Muscle layer of colon (tissue), 2 donors: ENCODE measurements around the gene USP35.
"Not testable (repeated sequence)": the region's sequence is repeated elsewhere in the genome, so short reads cannot be mapped to it uniquely, and the experiment has no call there.

ENCODE experiments used
- H3K27ac ChIP-seq: one replicate; pipeline ENCODE4 v1.7.0; 2013; ENCODE audit warnings: low read depth, mild to moderate bottlenecking, low read length, moderate library complexity
- H3K27me3 ChIP-seq, 2 donors: one replicate each; pipeline ENCODE4 v1.7.0; 2013; ENCODE audit warnings: low read length in 2 of 2, mild to moderate bottlenecking in 2 of 2; ENCODE audit not compliant: insufficient read depth in 2 of 2, control insufficient read depth in 1 of 2
- H3K36me3 ChIP-seq: one replicate; pipeline ENCODE4 v1.7.0; 2013; ENCODE audit warnings: mild to moderate bottlenecking, low read length; ENCODE audit not compliant: insufficient read depth
- H3K4me1 ChIP-seq: one replicate; pipeline ENCODE4 v1.7.0; 2013; ENCODE audit warnings: mild to moderate bottlenecking, low read length; ENCODE audit not compliant: insufficient read depth
- H3K4me3 ChIP-seq, 2 donors: one replicate each; pipeline ENCODE4 v1.7.0; 2013; ENCODE audit warnings: low read length in 2 of 2, low read depth in 1 of 2, mild to moderate bottlenecking in 1 of 2, moderate library complexity in 1 of 2
- H3K9ac ChIP-seq: one replicate; pipeline ENCODE4 v1.7.0; 2013; ENCODE audit warnings: low read length
- H3K9me3 ChIP-seq: one replicate; pipeline ENCODE4 v1.7.0; 2013; ENCODE audit warnings: mild to moderate bottlenecking, low read length
- donor health status: abdominal sarcoma.
- donor health status: Adenocarcinoma of cecum.

USP35 gene

DNA sequence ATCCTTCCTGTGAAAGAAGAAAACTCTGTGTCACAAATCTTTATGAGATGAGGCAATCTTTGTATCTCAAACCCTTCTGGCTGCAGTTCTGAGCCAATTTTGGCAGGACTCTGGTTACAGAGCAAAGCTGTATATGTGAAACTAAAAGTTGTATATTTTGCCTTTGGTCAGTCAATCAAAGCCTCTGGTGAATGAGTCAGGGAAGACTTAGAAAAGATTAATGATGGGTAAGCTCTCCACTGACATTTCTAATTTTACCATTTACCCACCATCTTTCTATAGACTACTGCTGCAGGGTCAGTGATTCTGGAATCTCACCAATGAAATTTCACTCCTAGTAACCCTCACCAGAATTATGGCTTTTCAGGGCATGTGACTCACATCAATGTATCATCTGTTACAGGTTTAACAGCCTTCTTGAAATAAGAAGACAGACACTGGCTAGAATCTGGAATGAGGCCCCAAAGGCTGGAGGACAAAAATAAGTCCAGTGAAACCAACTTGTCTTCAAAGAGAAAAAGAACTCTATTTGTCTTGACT, 43.3 kb downstream of the USP35 start:
- Histone ChIP-seq H3K27ac (no peak overlapping the region), H3K27me3 (no peaks in the 10 kb centered on the region), H3K9me3 (no peaks in the 10 kb centered on the region), H3K9ac (no peak overlapping the region), H3K4me1 (no peaks in the 10 kb centered on the region), H3K36me3 (no peaks in the 10 kb centered on the region), H3K4me3 (no peak overlapping the region)

DNA sequence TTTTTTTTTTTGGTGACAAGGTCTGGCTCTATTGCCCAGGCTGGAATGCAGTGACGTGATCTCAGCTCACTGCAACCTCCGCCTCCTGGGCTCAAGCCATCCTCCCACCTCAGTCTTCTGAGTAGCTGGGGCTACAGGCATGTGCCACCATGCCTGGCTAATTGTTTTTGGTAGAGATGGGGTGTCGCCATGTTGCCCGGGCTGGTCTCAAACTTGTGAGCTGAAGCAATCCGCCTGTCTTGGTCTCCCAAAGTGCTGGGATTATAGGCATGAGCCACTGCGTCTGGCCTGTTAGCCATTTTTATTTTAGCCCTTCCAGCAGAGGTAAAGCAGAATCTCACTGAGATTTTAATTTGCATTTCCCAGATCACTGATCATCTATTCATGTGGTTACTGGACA, 44.3 kb downstream of the USP35 start:
- not testable (repeated sequence) for H3K27me3 ChIP-seq, H3K9me3 ChIP-seq, H3K9ac ChIP-seq, H3K4me3 ChIP-seq, H3K4me1 ChIP-seq, H3K36me3 ChIP-seq
- peak overlapping the region; percentile 14 for H3K27ac ChIP-seq

DNA sequence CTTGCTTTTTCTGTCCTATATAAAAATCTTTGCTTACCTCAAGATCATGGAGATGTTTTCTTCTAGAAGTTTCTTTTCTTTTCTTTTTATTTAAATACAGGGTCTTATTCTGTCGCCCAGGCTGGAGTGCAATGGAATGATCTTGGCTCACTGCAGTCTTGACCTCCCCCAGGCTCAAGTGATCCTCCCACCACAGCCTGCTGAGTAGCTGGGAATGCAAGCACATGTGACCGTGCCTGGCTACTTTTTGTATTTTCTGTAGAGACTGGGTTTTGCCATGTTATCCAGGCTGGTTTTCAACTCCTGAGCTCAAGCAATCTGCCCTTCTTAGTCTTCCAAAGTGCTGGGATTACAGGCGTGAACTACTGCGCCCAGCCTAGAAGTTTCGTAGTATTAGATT, 45.3 kb downstream of the USP35 start:
- Histone ChIP-seq H3K27me3 (no peaks in the 10 kb centered on the region), H3K4me3 (no peak overlapping the region), H3K9ac (no peak overlapping the region), H3K27ac (no peak overlapping the region), H3K4me1 (no peaks in the 10 kb centered on the region), H3K36me3 (no peaks in the 10 kb centered on the region), H3K9me3 (no peaks in the 10 kb centered on the region)

DNA sequence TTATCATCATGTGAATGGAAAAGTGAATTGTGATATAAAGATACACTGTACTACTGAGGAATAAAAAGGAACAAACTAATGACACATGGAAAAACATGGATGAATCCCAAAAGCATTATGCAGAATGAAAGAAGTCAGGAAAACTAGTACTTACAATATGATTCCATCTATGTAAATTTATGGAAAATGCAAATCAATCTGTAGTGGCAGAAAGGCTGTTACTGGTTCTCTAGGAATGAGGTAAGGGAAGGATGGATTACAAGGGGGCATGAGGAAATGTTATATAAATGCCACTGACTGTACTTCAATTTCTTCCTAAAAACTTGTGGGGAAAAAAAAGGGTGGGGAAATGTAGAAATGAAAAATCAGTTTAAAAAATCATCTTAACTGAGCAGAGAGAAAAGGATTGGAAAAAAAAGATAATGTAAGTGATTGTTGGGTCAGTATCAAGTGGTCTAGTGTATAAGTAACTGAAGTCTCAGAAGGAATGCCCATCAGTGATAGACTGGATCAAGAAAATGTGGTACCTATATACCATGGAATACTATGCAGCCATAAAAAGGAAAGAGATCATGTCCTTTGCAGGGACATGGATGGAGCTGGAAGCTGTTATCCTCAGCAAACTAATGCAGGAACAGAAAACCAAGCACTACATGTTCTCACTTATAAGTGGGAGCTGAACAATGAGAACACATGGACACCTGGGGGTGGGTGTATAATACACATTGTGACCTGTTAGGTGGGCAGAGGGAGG, 48.8 kb downstream of the USP35 start:
- H3K27ac ChIP-seq = no peak overlapping the region
- H3K9me3 ChIP-seq = no peaks in the 10 kb centered on the region
- H3K27me3 ChIP-seq = no peaks in the 10 kb centered on the region
- H3K4me3 ChIP-seq = no peak overlapping the region
- H3K9ac ChIP-seq = no peak overlapping the region
- no peaks in the 10 kb centered on the region for H3K36me3 ChIP-seq
- no peaks in the 10 kb centered on the region for H3K4me1 ChIP-seq

DNA sequence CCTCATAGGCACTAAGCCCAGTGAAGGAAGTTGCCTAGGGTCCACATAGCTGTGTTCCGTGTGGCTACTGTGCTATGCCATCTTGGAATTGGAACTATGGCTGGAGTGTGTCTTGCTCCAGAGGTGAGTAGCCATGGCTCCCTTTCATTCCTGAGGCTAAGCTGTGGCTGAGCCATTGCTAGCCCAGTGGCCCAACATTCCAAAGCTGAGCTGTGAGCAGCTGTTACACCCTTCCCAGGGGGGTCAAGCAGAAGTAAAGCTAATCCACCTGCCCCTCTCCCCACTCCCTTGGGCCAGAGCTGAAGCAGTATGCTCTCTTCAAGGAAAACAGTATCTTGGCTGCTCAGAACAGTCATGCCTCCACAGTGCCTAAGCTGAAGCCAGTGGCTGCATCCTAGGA, 51.1 kb downstream of the USP35 start:
- Histone ChIP-seq H3K4me3 (no peak overlapping the region), H3K27me3 (no peaks in the 10 kb centered on the region), H3K27ac (no peak overlapping the region), H3K36me3 (no peaks in the 10 kb centered on the region), H3K9ac (no peak overlapping the region), H3K4me1 (no peaks in the 10 kb centered on the region), H3K9me3 (no peaks in the 10 kb centered on the region)

DNA sequence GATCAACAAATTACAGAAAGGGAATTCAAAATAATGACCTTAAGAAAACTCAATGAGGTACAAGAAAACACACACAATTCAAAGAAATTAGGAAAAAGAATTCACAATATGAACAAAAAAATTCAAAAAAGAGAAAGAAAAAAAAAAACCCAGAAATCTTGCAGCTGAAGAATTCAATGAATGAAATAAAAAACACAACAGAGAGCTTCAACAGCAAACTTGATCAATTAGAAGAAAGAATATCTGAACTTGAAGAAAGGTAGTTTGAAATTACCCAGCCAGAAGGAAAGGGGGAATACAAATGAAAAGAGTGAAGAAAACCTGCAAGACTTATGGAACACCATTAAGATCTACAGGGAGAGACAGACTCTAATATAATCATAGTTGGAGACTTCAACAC, 52.8 kb downstream of the USP35 start:
- Histone ChIP-seq H3K27ac (no peak overlapping the region), H3K4me1 (no peaks in the 10 kb centered on the region), H3K4me3 (no peak overlapping the region), H3K9ac (no peak overlapping the region), H3K9me3 (no peaks in the 10 kb centered on the region), H3K27me3 (no peaks in the 10 kb centered on the region), H3K36me3 (no peaks in the 10 kb centered on the region)

DNA sequence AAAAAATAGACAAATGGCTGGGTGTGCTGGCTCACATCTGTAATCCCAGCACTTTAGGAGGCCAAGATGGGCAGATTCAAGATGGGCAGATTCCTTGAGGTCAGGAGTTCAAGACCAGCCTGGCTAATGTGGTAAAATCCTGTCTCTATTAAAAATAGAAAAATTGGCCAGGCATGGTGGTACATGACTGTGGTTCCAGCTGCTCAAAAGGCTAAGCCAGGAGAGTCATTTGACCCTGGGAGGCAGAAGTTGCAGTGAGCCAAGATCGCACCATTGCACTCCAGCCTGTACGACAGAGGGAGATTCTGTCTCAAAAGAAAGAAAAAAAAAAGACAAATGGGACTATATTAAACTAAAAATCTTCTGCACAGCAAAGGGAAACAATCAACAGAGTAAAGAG, 55.4 kb downstream of the USP35 start:
- H3K36me3 ChIP-seq = peaks cover 9% of the 10 kb centered on the region
- no peaks in the 10 kb centered on the region for H3K27me3 ChIP-seq
- no peaks in the 10 kb centered on the region for H3K4me1 ChIP-seq
- H3K9me3 ChIP-seq = no peaks in the 10 kb centered on the region
- no peak overlapping the region for H3K9ac ChIP-seq
- H3K4me3 ChIP-seq = no peak overlapping the region
- H3K27ac ChIP-seq = no peak overlapping the region

DNA sequence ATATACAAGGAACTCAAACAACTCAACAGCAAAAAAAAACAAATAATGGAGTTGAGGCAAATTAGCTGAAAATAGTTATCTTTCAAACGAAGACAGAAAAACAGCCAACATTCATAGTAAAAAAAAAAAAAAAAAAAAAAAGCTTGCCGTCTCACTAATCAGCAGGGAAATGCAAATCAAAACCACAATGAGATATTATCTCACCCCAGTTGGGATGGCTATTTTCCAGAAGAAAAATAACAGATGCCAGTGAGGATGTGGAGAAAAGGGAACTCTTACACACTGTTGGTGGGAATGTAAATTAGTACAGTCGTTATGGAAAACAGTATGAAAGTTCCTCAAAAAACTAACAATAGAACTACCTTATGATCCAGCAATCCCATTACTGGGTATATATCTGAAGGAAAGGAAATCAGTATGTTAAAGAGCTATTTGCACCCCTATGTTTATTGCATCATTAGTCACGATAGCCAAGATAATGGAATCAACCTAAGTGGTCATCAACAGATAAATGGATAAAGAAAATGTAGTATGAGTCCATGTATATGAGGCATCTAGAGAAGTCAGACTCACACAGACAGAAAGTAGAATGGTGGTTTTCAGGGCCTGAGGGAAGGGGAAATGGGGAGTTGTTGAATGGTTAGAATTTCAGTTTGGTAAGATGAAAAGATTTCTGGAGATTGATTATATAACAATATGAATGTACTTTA, 56.0 kb downstream of the USP35 start:
- Histone ChIP-seq H3K9ac (no peak overlapping the region), H3K27me3 (no peaks in the 10 kb centered on the region), H3K27ac (no peak overlapping the region), H3K4me3 (no peak overlapping the region), H3K36me3 (peaks cover 10% of the 10 kb centered on the region), H3K4me1 (no peaks in the 10 kb centered on the region), H3K9me3 (no peaks in the 10 kb centered on the region)

DNA sequence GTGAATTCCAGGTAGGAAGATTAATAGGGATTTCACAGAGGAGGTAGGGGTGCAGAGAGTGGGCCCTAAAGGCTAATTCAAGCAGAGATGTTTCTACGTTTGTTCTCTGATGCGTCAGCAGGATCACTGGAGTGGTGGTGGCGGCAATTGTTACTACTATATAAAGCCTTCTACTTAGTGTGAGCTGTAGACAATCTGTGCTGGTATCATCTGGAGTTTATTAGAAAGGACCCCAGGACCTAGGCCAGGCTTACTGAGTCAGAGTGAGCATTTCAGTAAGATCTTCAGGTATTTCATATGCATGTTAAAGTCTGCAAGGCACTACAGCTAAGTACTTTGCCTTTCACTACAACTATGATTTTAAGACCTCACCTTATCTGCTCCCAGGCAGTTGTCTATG, 59.5 kb downstream of the USP35 start:
- H3K36me3 ChIP-seq = peaks cover 16% of the 10 kb centered on the region
- H3K9ac ChIP-seq = no peak overlapping the region
- peaks cover 9% of the 10 kb centered on the region for H3K4me1 ChIP-seq
- H3K27me3 ChIP-seq = no peaks in the 10 kb centered on the region
- H3K4me3 ChIP-seq = no peak overlapping the region
- no peak overlapping the region for H3K27ac ChIP-seq
- no peaks in the 10 kb centered on the region for H3K9me3 ChIP-seq

DNA sequence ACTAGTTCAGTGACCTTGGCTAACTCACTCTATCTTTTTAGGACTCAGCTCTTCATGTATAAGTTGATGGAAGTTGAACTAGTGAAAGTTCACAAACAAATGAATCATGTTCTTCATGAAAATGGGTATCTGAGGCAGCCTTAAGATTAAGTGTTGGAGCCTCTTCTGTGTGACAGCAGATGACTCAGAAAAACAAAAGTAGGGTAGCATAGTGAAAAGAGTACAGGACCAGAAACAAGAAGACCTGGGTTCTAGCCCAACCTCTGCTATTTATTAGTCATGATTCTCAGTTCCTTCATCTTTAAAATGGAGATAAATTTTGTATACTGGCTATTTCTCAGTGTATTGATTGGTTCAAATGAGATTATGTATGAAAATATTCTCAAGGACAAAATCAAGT, 60.2 kb downstream of the USP35 start:
- Histone ChIP-seq H3K27ac (no peak overlapping the region), H3K4me1 (peaks cover 9% of the 10 kb centered on the region)

DNA sequence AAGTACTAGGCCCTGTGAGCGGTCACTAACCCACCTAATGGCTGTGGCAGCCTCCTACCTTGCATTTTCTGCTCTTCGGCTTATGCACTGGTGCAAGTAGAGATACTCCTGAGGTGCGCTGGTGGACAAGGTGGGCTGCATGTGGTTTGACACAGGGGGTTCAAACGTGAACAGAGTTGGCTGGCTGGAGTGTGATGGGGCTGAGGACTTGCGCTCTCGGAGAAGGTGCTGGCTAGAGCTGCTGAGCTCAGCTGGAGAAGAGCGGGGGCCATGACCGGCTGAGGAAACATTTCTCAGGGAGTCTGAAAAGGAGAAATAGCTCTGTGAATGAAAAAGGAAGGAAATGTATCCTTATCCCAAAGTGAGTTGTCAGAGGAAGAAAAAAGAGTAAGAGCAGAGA, 61.4 kb downstream of the USP35 start:
- no peak overlapping the region for H3K9ac ChIP-seq
- peaks cover 16% of the 10 kb centered on the region for H3K36me3 ChIP-seq
- H3K27ac ChIP-seq = no peak overlapping the region
- H3K4me3 ChIP-seq = no peak overlapping the region
- no peaks in the 10 kb centered on the region for H3K9me3 ChIP-seq
- H3K27me3 ChIP-seq = no peaks in the 10 kb centered on the region
- H3K4me1 ChIP-seq = peaks cover 9% of the 10 kb centered on the region

More for the DNA sequence above, 60.2 kb downstream of the USP35 start:
- Histone ChIP-seq H3K36me3 (peaks cover 16% of the 10 kb centered on the region), H3K9ac (no peak overlapping the region), H3K27me3 (no peaks in the 10 kb centered on the region), H3K4me3 (no peak overlapping the region), H3K9me3 (no peaks in the 10 kb centered on the region)
